NB4 (cell line): Measurements from ENCODE around the gene SRRT.

ENCODE experiments used
- DNase-seq: peaks from one replicate; pipeline ENCODE4 v3.0.0; 2010; ENCODE audit warnings: low read depth
- H3K4me3 ChIP-seq: one replicate; pipeline ENCODE4 v1.5.1; 2011; ENCODE audit warnings: mild to moderate bottlenecking, low read depth, low read length, moderate library complexity
- CTCF ChIP-seq: IDR thresholded peaks from one replicate; pipeline ENCODE4 v1.5.1; 2012; ENCODE audit warnings: low read depth, low read length
- MAX ChIP-seq: IDR thresholded peaks from 2 replicates; pipeline ENCODE4 v1.6.1; 2011; ENCODE audit warnings: low read depth, low read length
- MYC ChIP-seq: IDR thresholded peaks from 2 replicates; pipeline ENCODE4 v1.6.1; 2011; ENCODE audit warnings: low read depth, low read length
- POLR2A ChIP-seq: IDR thresholded peaks from 2 replicates; pipeline ENCODE4 v1.6.1; 2011; ENCODE audit warnings: mild to moderate bottlenecking; ENCODE audit not compliant: insufficient read length; ENCODE audit errors: extremely low read depth

SRRT gene

GRCh38 chr7:100866729-100867039 lies 8.2 kb upstream of the SRRT start:
- DNase-seq = no peak
- TF ChIP-seq MAX = no peak
- no peak for TF ChIP-seq MYC
- TF ChIP-seq CTCF = no peak
- TF ChIP-seq POLR2A = no peak
- peak overlapping the region; percentile 83 for H3K4me3 ChIP-seq

- peak within 1 kb of the TSS; percentile 83 for H3K4me3 ChIP-seq
- TF ChIP-seq MYC (peak; percentile 100), POLR2A (peak; percentile 75), MAX (peak; percentile 98), CTCF (no peak)
- DNase-seq = peak; percentile 95
Observed at GRCh38 chr7:100867040-100867775, 7.7 kb upstream of the SRRT start, which contains the start of gene TRIP6. TRIP6 (plus strand) TSS chr7:100867387; CDS start chr7:100867498, 111 bp downstream.

GRCh38 chr7:100867776-100868485 lies 7.0 kb upstream of the SRRT start:
- DNase-seq = peak; percentile 35
- TF ChIP-seq MAX = peak; percentile 32; the same call in 1 of the 2 replicates
- TF ChIP-seq CTCF = no peak
- peak overlapping the region; percentile 83 for H3K4me3 ChIP-seq

- DNase-seq = peak; percentile 19
- TF ChIP-seq MYC (no peak), POLR2A (no peak)
- H3K4me3 ChIP-seq = peak overlapping the region; percentile 64
Observed at GRCh38 chr7:100873599-100874299, 1.2 kb upstream of the SRRT start.

- H3K4me3 ChIP-seq = peak overlapping the region; percentile 64
- no peak for DNase-seq
- TF ChIP-seq CTCF = no peak
- no peak for TF ChIP-seq POLR2A
- no peak for TF ChIP-seq MAX
- no peak for TF ChIP-seq MYC
Observed at GRCh38 chr7:100874300-100874576, 665 bp upstream of the SRRT start.

- no peak for TF ChIP-seq MAX
- TF ChIP-seq MYC = 0 out of 2 replicates have a peak, but pooled peaks have one; percentile 12
- peak; percentile 68 for DNase-seq
- peak overlapping the region; percentile 100 for H3K4me3 ChIP-seq
Observed at GRCh38 chr7:100875356-100875751, 451 bp downstream of the SRRT start.
